GM19025 (cell line): ENCODE measurements around the gene PCDHGA12.
"Not testable (repeated sequence)": the region's sequence is repeated elsewhere in the genome, so short reads cannot be mapped to it uniquely, and the experiment has no call there.

ENCODE experiments used
- ATAC-seq: cut with Tn5 transposase; IDR thresholded peaks from one replicate; pipeline ENCODE4 v1.9.1; 2021; ENCODE audit warnings: mild to moderate bottlenecking, low read depth, moderate library complexity; ENCODE audit not compliant: unreplicated experiment

PCDHGA12 gene

GRCh38 chr5:141430332-141431113, at the start of gene PCDHGA12:
PCDHGA12 (plus strand) TSS chr5:141430507; CDS start chr5:141430760, 253 bp downstream.
- peak; percentile 81 for ATAC-seq

GRCh38 chr5:141382469-141383294, 47.6 kb upstream of the PCDHGA12 start, which contains the start of gene PCDHGA7:
PCDHGA7 (plus strand) TSS chr5:141382742; CDS start chr5:141382900, 158 bp downstream.
- no peak for ATAC-seq

GRCh38 chr5:141383345-141383744, 47.0 kb upstream of the PCDHGA12 start:
- ATAC-seq: no peak

GRCh38 chr5:141384471-141385267, 45.6 kb upstream of the PCDHGA12 start:
- no peak for ATAC-seq

GRCh38 chr5:141387557-141388311, 42.6 kb upstream of the PCDHGA12 start, which contains the start of gene PCDHGB4:
PCDHGB4 (plus strand) TSS chr5:141387698; CDS start chr5:141387885, 187 bp downstream.
- ATAC-seq: not testable (repeated sequence)

GRCh38 chr5:141388661-141389060, 41.6 kb upstream of the PCDHGA12 start:
- no peak for ATAC-seq

- ATAC-seq: no peak
Observed at GRCh38 chr5:141389153-141390042, 40.9 kb upstream of the PCDHGA12 start.

GRCh38 chr5:141392429-141393198, 37.7 kb upstream of the PCDHGA12 start, which contains the start of gene PCDHGA8:
PCDHGA8 (plus strand) TSS chr5:141392633; CDS start chr5:141392814, 181 bp downstream.
- no peak for ATAC-seq

GRCh38 chr5:141393267-141393666, 37.0 kb upstream of the PCDHGA12 start:
- ATAC-seq: no peak

- ATAC-seq: not testable (repeated sequence)
Observed at GRCh38 chr5:141394401-141395187, 35.7 kb upstream of the PCDHGA12 start.

- peak; percentile 93 for ATAC-seq
Observed at GRCh38 chr5:141397756-141398551, 32.4 kb upstream of the PCDHGA12 start, which contains the start of gene PCDHGB5. PCDHGB5 (plus strand) TSS chr5:141397947; CDS start chr5:141398128, 181 bp downstream.

GRCh38 chr5:141398608-141399007, 31.7 kb upstream of the PCDHGA12 start:
- no peak for ATAC-seq

GRCh38 chr5:141399555-141400258, 30.6 kb upstream of the PCDHGA12 start:
- no peak for ATAC-seq

GRCh38 chr5:141402553-141403243, 27.6 kb upstream of the PCDHGA12 start, which contains the start of gene PCDHGA9:
PCDHGA9 (plus strand) TSS chr5:141402778; CDS start chr5:141402953, 175 bp downstream.
- no peak for ATAC-seq

GRCh38 chr5:141403387-141403786, 26.9 kb upstream of the PCDHGA12 start:
- no peak for ATAC-seq
